Amygdala (tissue), 56 donors: ENCODE measurements around the gene WASF2.
A peak's percentile ranks its signal among the peaks of the same experiment; 100 is the strongest.

Experiments
- DNase-seq, 56 donors: peaks; one replicate each; lab custom pipeline; 2025; lab: John Stamatoyannopoulos, UW

Gene WASF2

GRCh38 chr1:27366113-27366410 is 123.9 kb downstream of the WASF2 start:
- DNase-seq = peak in 28 of 56 donors; percentile 16 to 69 (median 44)

DNA sequence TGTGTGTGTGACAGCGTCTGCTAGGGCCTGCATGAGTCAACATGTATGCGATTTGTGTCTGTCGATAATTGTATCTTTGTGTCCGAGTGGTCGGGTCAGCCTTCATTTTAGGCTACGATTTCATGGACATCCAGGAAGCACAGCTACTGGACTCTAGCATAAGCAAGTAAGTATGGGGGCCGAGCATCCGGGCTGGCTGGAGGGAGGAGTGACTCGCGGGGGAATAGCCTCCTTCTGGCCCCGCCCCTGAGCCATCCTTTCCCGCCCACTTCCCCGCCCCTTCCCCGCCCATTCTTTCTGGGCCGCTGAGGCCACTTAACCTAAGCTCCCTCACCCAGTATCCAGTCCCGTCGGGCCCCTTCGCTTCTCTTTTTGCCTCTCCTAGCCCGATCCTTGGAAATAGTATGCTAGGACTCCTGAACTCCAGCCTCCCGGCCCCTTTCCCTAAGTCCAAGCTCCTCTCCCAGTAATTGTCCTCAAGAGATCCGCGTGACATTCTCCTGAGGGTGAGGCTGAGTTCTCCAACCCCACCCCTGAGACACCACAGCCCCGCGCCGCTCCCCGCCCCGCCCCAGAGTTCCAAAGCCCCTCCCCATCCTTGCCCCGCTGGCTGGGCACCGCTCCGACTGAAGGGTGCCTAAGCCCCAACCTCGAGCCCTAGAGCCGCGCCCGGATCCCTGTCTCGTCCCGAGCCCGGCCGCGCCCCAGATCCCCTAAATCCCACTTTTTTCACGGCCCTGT is 124.4 kb downstream of the WASF2 start:
- peak; percentile 12 to 84 (median 66) for DNase-seq

DNA sequence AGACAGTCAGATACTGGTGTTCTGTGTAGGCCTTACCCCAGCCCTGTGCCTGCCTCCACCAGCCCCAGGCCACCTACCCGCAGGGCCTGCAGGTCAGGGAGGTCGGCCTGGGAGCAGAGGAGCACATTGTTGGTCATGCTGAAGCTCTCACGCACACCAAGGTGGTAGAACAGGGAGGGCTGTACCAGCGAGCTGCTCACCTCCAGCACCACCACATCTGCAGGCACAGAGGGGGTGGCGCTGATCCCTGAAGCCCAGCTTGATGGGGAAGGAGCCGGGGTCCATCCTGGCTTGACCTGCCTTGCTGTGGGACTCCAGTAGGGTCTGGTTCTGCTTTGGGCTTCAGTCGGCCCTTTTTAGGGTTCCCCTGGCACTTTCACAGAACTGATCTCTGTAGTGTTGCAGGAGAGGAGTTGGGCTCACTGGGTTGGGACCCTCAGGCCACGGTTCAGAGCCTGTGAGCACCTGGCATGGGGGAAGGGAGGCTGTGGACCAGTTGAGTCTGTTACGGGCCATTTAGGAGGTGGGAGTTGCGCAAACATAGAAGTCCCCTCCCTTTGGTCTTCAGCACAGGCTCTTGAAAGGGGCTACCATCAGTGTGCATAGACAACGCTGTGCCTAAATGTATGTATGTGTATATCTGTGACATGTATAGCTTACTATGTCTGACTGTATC is 125.1 kb downstream of the WASF2 start:
- no peak for DNase-seq

GRCh38 chr1:27363766-27364695 is 125.9 kb downstream of the WASF2 start:
- no peak for DNase-seq

DNA sequence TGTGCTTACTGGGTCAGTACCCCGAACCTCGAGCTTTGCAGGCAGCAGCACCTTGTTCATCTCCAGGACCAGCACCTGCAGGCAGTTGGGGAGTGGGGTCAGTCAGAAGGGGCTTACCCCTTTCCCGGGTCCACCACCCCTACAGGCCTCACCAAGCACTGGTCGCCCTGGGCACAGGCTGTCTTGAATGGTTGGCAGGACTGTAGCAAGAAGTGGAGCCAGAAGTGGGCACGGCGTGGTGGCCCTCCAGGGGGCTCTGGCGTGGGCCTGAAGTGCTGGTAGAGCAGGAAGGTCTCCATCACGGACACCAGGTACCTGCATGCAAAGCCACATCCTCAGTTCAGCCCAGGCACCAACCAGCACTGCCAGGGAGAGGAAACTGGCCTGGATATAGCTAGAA is 128.4 kb downstream of the WASF2 start:
- DNase-seq = no peak

DNA sequence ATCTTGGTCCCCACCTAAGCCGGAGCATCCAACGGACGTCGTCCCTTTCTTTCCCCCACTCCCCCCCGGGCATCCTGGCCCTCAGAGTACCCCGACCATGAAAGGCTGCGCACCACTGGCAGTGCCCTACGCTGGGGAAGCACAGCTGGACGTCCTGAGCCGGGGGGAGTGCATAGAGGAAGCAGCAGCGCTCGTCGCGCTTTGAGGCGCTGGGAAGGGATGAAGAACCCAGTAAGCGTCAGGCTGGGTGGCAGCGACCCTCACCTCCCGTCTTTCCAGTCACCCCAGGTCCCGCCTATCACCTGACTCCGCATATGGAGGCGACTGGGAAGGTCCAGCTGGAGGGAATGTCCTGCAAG is 128.9 kb downstream of the WASF2 start:
- DNase-seq = no peak

- peak in 3 of 56 donors; percentile 5 to 71 (median 51) for DNase-seq
These were observed 129.6 kb downstream of the WASF2 start for GRCh38 chr1:27360159-27361043.

GRCh38 chr1:27359822-27360158 is 130.2 kb downstream of the WASF2 start:
- DNase-seq = no peak

DNA sequence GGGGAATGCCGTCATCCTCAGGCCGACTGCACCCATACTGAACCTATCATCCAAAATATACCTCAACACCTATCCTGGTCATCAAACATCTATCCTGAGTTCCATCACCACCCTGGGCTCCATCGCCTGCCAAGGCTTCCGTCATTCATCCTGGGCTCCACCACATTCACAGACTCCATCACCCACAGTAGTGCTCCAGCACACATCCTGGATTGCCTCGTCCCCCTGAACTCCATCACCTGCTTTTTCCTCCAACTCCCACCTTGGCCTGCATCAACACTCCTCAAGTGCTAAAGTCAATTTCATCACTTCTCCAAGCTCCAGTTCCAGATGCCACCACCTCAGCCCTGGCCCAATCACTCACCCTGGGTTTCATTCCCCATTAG is 131.0 kb downstream of the WASF2 start:
- no peak for DNase-seq

DNA sequence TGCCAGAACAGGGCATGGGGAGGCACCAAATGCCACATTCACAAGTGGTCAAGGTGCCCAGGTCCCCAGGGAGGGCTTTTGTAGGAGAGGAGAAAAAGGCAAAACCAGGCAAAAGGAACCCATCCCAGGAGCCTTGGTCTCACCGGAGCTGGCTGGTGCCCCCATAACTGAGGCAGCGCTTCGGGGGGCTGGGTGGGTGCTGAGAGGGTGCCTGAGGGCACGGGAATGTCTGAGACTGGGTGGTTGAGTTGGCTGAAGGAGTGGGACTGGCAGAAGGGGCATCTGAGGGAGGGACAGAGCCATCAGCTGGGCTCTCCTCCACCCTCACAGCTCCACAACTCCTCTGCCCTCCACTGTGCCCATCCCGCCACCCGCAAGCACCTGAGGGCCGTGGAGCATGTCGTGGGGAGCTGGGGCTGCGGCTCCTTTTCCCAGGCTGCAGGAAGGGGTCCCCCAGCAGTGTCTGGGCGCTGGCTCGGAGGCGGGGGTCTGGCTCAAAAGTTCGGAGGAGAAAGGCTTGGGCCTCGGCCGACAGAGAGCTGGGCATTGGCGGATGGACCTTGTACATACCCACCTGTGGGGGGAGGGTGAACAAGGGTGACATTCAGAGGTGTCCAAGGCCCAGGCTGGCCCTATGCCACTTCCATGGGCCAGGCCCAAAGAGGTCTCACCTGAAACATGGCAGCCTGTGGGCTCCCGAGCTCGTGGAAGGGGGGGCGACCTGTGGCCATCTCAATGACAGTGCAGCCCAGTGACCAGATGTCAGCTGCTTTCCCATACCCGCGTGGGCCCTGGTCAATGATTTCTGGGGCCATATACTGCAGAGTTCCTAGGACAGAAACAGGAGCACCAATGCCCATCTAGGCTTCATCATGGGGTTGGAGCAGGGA is 131.7 kb downstream of the WASF2 start:
- DNase-seq = no peak

DNA sequence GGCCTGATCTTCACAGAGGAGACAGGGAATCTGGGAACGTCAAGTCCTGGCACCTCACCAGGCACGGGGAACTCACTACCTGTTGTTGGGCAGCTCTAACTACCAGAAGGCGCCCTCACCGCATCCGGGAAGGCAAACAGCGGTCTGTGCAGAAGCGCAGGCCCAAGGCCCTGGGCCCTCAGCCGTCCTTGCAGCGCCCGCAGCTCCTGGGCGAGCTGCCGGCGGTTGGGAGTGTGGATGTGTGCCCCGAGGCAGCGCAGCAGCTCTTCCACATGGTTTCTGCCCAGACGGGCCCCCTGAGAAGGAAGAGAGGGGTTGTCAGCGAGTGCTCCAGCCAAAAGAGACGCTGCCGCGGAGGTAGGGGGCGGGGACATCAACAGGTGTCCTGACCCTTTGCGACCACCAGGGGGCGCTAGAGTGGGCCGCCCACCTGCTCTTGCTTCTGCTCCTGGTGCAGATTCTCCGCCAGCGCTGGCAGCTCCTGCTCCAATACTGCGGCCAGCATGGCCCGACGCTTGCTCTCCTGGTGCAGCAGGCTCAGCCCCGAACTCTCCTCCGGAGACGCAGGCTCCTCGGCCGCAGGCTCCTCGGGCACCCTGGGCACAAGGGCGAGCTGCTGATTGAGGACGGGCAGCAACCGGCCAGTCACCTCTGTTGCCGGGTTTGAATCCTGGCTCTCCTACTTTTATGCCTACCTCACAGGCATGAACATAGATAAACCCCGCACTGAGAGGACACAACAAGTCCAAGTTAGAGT is 132.5 kb downstream of the WASF2 start:
- DNase-seq = peak in 35 of 56 donors; percentile 4 to 71 (median 27)

GRCh38 chr1:27356619-27357280 is 133.2 kb downstream of the WASF2 start:
- DNase-seq = no peak

GRCh38 chr1:27356277-27356618 is 133.7 kb downstream of the WASF2 start:
- DNase-seq = no peak

DNA sequence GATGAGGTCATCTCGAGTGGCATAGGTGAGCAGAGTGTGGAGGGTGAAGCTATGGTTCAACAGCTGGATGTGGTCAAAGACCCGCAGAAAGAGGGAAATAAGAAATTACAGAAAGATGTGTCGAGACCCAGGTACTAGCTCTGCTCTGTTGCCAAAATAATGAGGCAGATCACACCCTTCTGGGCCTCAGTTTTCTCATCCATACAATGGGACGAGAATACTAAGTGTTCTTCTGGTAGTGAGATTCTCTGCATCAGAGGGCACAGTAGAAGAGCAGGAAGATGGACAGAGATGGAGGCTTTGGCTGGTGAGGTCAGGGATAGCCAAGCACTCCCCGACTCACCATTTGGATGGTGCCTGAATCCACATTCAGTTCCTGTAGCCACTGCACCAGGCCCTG is 134.3 kb downstream of the WASF2 start:
- no peak for DNase-seq
